ENCODE results near the gene ZNF236. TPM values are rescaled to one million over a fixed set of nuclear protein-coding genes. Genes with fewer than 3 reads are reported as not detected.
A peak's percentile ranks its signal among the peaks of the same experiment; 100 is the strongest.

Gene ZNF236
- total RNA-seq, 2 experiments from 2014 or later: 14.4 to 15.6 TPM

GRCh38 chr18:76874642-76875389 is 52.5 kb downstream of the ZNF236 start:
- H3K4me3 Mint-ChIP-seq: peak overlapping the region; percentile 11
- peak; percentile 77 for DNase-seq
- no peaks in the 10 kb centered on the region for H3K9me3 Mint-ChIP-seq
- POLR2A ChIA-PET: interaction anchor here (0.8 to 1.7 kb wide), 2 partner anchors 16 to 53 kb away, joined by 3 read pairs; partner anchors contain the start of gene ZNF236
- CTCF ChIA-PET: interaction anchor here (0.6 to 1.8 kb wide), 6 partner anchors 14 to 110 kb away, joined by 3 to 13 read pairs (median 3); no protein-coding TSS in a partner anchor
- intact Hi-C loops (cut with micrococcal nuclease): loop anchor here (1.0 to 2.0 kb wide), 3 partner anchors 52 to 108 kb away; partner anchors contain the start of gene ZNF236
- H3K27me3 Mint-ChIP-seq: no peaks in the 10 kb centered on the region
- H3K27ac Mint-ChIP-seq: peak overlapping the region; percentile 83
- peaks cover 15% of the 10 kb centered on the region for H3K4me1 Mint-ChIP-seq (ENCODE audit: low read depth)
- H3K36me3 Mint-ChIP-seq: peaks cover 20% of the 10 kb centered on the region

- Mint-ChIP-seq H3K27ac (peak overlapping the region; percentile 83), H3K4me1 (ENCODE audit: low read depth) (peaks cover 15% of the 10 kb centered on the region), H3K36me3 (peaks cover 16% of the 10 kb centered on the region), H3K27me3 (no peaks in the 10 kb centered on the region), H3K4me3 (no peak overlapping the region), H3K9me3 (no peaks in the 10 kb centered on the region)
- CTCF ChIA-PET: interaction anchor here (0.9 to 2.3 kb wide), 7 partner anchors 15 to 336 kb away, joined by 3 to 13 read pairs (median 3); no protein-coding TSS in a partner anchor
- POLR2A ChIA-PET: interaction anchor here (0.8 to 1.7 kb wide), 2 partner anchors 15 to 54 kb away, joined by 3 read pairs; partner anchors contain the start of gene ZNF236
- peak; percentile 58 for DNase-seq
- intact Hi-C loops (cut with micrococcal nuclease): loop anchor here (1.0 to 2.0 kb wide), 3 partner anchors 53 to 108 kb away; partner anchors contain the start of gene ZNF236
Observed at GRCh38 chr18:76875390-76876325, 53.3 kb downstream of the ZNF236 start.

- H3K27me3 Mint-ChIP-seq: no peaks in the 10 kb centered on the region
- no peak overlapping the region for H3K27ac Mint-ChIP-seq
- peaks cover 29% of the 10 kb centered on the region for H3K36me3 Mint-ChIP-seq
- ChIA-PET CTCF (no interaction called here), POLR2A (no interaction called here)
- H3K4me1 Mint-ChIP-seq (ENCODE audit: low read depth): peaks cover 15% of the 10 kb centered on the region
- H3K4me3 Mint-ChIP-seq: no peak overlapping the region
- intact Hi-C loops (cut with micrococcal nuclease): no loop called here
- no peak for DNase-seq
- H3K9me3 Mint-ChIP-seq: no peaks in the 10 kb centered on the region
Observed at GRCh38 chr18:76878426-76878825, 56.1 kb downstream of the ZNF236 start.

GRCh38 chr18:76880026-76880425 is 57.7 kb downstream of the ZNF236 start:
- Mint-ChIP-seq H3K4me3 (no peak overlapping the region), H3K27me3 (no peaks in the 10 kb centered on the region), H3K4me1 (ENCODE audit: low read depth) (peaks cover 5% of the 10 kb centered on the region), H3K9me3 (no peaks in the 10 kb centered on the region), H3K27ac (no peak overlapping the region), H3K36me3 (peaks cover 29% of the 10 kb centered on the region)
- CTCF ChIA-PET: no interaction called here
- DNase-seq: no peak
- POLR2A ChIA-PET: no interaction called here
- intact Hi-C loops (cut with micrococcal nuclease): no loop called here

- ChIA-PET POLR2A (no interaction called here), CTCF (interaction anchor here (0.8 kb wide), 1 partner anchor 79 kb away, joined by 3 read pairs; no protein-coding TSS in a partner anchor)
- Mint-ChIP-seq H3K4me1 (ENCODE audit: low read depth) (no peaks in the 10 kb centered on the region), H3K9me3 (no peaks in the 10 kb centered on the region), H3K27ac (no peak overlapping the region), H3K36me3 (peaks cover 23% of the 10 kb centered on the region), H3K4me3 (no peak overlapping the region), H3K27me3 (no peaks in the 10 kb centered on the region)
- intact Hi-C loops (cut with micrococcal nuclease): no loop called here
- DNase-seq: no peak
Observed at GRCh38 chr18:76881744-76882143, 59.4 kb downstream of the ZNF236 start.

GRCh38 chr18:76882146-76882545 is 59.8 kb downstream of the ZNF236 start:
- Mint-ChIP-seq H3K4me1 (ENCODE audit: low read depth) (no peaks in the 10 kb centered on the region), H3K36me3 (peaks cover 26% of the 10 kb centered on the region), H3K27me3 (no peaks in the 10 kb centered on the region), H3K27ac (no peak overlapping the region), H3K4me3 (no peak overlapping the region), H3K9me3 (no peaks in the 10 kb centered on the region)
- ChIA-PET POLR2A (no interaction called here), CTCF (interaction anchor here (0.8 kb wide), 1 partner anchor 79 kb away, joined by 3 read pairs; no protein-coding TSS in a partner anchor)
- DNase-seq: no peak
- intact Hi-C loops (cut with micrococcal nuclease): no loop called here

- H3K27me3 Mint-ChIP-seq: no peaks in the 10 kb centered on the region
Observed at GRCh38 chr18:76885001-76885400, 62.6 kb downstream of the ZNF236 start.

GRCh38 chr18:76886112-76886511 is 63.8 kb downstream of the ZNF236 start:
- intact Hi-C loops (cut with micrococcal nuclease): no loop called here
- ChIA-PET POLR2A (no interaction called here), CTCF (interaction anchor here (1.5 kb wide), 1 partner anchor 83 kb away, joined by 5 read pairs; no protein-coding TSS in a partner anchor)
- no peak overlapping the region for H3K4me3 Mint-ChIP-seq
- H3K36me3 Mint-ChIP-seq: peaks cover 37% of the 10 kb centered on the region
- H3K9me3 Mint-ChIP-seq: no peaks in the 10 kb centered on the region
- no peak for DNase-seq
- no peaks in the 10 kb centered on the region for H3K4me1 Mint-ChIP-seq (ENCODE audit: low read depth)
- no peaks in the 10 kb centered on the region for H3K27me3 Mint-ChIP-seq
- H3K27ac Mint-ChIP-seq: no peak overlapping the region

More at GRCh38 chr18:76885001-76885400, 62.6 kb downstream of the ZNF236 start:
- Mint-ChIP-seq H3K27ac (no peak overlapping the region), H3K4me1 (ENCODE audit: low read depth) (no peaks in the 10 kb centered on the region), H3K9me3 (no peaks in the 10 kb centered on the region), H3K4me3 (no peak overlapping the region), H3K36me3 (peaks cover 40% of the 10 kb centered on the region)
- no peak for DNase-seq
- POLR2A ChIA-PET: no interaction called here
- intact Hi-C loops (cut with micrococcal nuclease): no loop called here
- CTCF ChIA-PET: no interaction called here

- H3K27ac Mint-ChIP-seq: no peak overlapping the region
- H3K4me1 Mint-ChIP-seq (ENCODE audit: low read depth): no peaks in the 10 kb centered on the region
- ChIA-PET POLR2A (no interaction called here), CTCF (no interaction called here)
- intact Hi-C loops (cut with micrococcal nuclease): no loop called here
- DNase-seq: no peak
- H3K4me3 Mint-ChIP-seq: no peak overlapping the region
- H3K36me3 Mint-ChIP-seq: peaks cover 23% of the 10 kb centered on the region
- no peaks in the 10 kb centered on the region for H3K27me3 Mint-ChIP-seq
- no peaks in the 10 kb centered on the region for H3K9me3 Mint-ChIP-seq
Observed at GRCh38 chr18:76889091-76889699, 66.8 kb downstream of the ZNF236 start.

GRCh38 chr18:76892832-76893231 is 70.5 kb downstream of the ZNF236 start:
- Mint-ChIP-seq H3K9me3 (no peaks in the 10 kb centered on the region), H3K27ac (no peak overlapping the region), H3K36me3 (peaks cover 34% of the 10 kb centered on the region), H3K4me1 (ENCODE audit: low read depth) (no peaks in the 10 kb centered on the region), H3K4me3 (no peak overlapping the region), H3K27me3 (no peaks in the 10 kb centered on the region)
- intact Hi-C loops (cut with micrococcal nuclease): no loop called here
- ChIA-PET POLR2A (no interaction called here), CTCF (interaction anchor here (0.9 kb wide), 1 partner anchor 91 kb away, joined by 3 read pairs; no protein-coding TSS in a partner anchor)
- DNase-seq: no peak

GRCh38 chr18:76894566-76895346 is 72.4 kb downstream of the ZNF236 start:
- Mint-ChIP-seq H3K36me3 (peaks cover 39% of the 10 kb centered on the region), H3K4me3 (no peak overlapping the region), H3K4me1 (ENCODE audit: low read depth) (no peaks in the 10 kb centered on the region), H3K27ac (no peak overlapping the region), H3K27me3 (no peaks in the 10 kb centered on the region), H3K9me3 (no peaks in the 10 kb centered on the region)
- intact Hi-C loops (cut with micrococcal nuclease): no loop called here
- no peak for DNase-seq
- ChIA-PET POLR2A (no interaction called here), CTCF (no interaction called here)
